GM19324 (cell line): ENCODE results near the gene OOSP4A.

Experiments used
- ATAC-seq: cut with Tn5 transposase; IDR thresholded peaks from one replicate; pipeline ENCODE4 v1.9.1; 2021; ENCODE audit warnings: mild to moderate bottlenecking, moderate library complexity; ENCODE audit not compliant: unreplicated experiment, low FRiP score

The OOSP4A gene

GRCh38 chr11:59963733-59964132 lies at the start of gene OOSP4A:
Gene OOSP4A (plus strand): TSS chr11:59964033. CDS start chr11:59964033, 0 bp downstream.
- ATAC-seq, result no peak

DNA sequence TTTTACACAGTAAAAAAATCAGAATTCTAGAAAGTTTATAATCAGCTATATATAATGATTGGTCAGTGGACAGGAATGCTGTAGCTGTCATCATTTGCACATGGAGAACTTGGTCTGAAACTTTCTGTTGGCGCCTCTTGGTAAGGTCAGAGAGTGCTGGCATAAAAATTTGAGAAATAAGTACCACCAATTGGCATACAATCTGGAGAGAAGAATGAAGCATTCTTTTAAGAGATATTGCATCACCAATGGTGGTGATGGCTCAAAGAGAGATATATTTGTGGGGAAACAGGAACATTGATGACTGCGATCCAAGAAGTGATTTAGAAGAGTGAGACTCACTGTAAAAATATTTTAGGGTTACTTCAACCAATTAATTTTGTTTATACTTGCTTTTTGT lies 45.4 kb upstream of the OOSP4A start:
- no peak for ATAC-seq

- ATAC-seq, result no peak
Measured at GRCh38 chr11:59918987-59919589, 44.7 kb upstream of the OOSP4A start.

DNA sequence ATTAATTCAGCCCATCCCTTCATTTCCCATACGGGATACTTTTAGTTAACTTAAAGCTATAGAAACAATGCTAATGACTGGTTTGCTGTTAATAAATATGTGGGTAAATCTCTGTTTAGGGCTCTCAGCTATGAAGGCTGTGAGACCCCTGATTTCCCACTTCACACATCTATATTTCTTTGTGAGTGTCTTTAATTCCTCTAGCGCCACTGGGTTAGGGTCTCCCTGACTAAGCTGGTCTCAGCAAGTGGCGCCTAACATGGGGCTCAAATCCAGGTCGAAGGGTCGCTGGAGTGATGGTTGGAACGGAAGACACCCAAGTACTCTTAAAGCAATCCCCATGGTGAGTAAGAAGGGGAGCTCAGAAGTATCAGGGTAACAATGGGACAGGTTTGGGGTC lies 40.0 kb upstream of the OOSP4A start:
- no peak for ATAC-seq

DNA sequence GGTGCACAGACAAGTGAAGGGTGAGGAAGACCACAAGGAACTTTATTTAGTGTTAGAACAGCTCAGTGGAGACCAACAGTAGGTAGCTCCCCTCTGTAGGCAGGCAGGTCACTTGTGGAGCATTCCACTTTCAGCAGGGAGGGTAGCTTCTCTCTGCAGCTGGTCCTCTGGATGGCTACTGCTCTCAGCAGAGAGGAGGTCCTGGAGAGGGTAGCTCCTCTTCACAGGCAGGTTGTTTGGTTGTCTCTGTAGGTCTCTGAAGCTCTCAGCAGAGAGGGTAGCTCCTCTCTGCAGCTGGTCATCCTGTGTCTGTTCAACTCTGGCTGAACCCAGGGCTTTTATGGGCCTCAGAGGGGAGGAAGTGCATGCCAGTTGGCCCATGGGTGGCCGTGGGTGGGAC lies 32.1 kb upstream of the OOSP4A start:
- no peak for ATAC-seq

DNA sequence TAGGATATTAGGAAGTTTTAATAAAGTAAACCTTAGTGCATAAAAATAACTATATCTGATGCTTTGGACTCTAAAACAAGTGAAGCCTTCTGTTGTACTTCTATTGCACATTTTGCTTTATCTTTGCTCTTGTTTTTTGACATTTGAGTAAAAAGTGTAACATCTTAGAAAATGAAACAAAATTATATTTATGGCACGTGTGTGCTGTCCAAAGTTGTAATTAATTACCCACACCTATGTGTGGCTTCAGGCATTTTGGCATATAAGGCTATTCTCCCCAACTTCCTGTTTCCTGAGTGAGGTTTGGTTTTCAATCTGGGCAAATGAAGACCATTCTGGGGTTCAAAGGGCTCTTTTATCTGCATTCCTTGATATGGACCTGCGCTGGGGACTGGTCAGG lies 25.7 kb upstream of the OOSP4A start, which contains the start of gene OOSP1:
OOSP1 (plus strand) TSS at position 301 of the 400 bp plus-strand sequence; CDS start at position 324, 23 bp downstream.
- no peak for ATAC-seq

DNA sequence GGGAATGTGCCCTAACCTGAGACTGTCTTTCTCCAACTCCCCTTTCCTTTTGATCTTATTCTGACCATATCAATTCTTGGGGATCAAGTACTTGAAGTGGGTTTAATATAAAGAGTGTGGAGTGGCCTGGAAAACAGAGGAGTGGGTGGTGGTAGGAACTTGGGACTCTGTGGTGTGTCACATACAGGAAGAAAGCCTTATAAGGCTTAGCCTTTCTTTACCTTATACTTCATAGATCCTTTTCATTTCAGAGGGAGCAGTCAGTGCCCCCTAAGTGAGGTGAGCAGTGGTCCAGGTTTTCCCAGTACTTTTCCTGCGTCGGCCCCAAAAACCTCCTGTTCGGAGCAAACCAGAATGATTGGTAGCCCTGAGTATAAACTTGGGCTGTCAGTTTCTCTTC lies 25.1 kb upstream of the OOSP4A start:
- no peak for ATAC-seq

- no peak for ATAC-seq
Measured at GRCh38 chr11:59939482-59939881, 24.4 kb upstream of the OOSP4A start.

DNA sequence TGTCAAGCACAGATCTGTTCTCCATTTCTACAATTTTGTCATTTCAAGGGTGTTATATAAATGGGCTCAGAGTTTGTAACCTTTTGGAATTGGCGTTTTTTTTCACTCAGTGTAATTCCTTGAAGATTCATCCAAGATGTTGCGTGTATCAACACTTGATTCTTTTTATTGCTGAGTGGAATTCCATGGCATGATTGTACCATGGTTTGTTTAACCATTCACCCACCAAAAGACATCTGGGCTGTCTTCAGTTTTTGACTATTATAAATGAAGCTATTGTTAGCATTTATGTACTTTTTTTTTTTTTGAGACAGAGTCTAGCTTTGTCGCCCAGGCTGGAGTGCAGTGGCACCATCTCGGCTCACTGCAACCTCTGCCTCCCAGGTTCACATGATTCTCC lies 22.7 kb upstream of the OOSP4A start:
- ATAC-seq, result no peak

- no peak for ATAC-seq
Measured at GRCh38 chr11:59943997-59944714, 19.7 kb upstream of the OOSP4A start.

- no peak for ATAC-seq
Measured at GRCh38 chr11:59944720-59945119, 19.1 kb upstream of the OOSP4A start.

- ATAC-seq, result no peak
Measured at GRCh38 chr11:59953463-59954218, 10.2 kb upstream of the OOSP4A start.

GRCh38 chr11:59954219-59954847 lies 9.5 kb upstream of the OOSP4A start:
- no peak for ATAC-seq

DNA sequence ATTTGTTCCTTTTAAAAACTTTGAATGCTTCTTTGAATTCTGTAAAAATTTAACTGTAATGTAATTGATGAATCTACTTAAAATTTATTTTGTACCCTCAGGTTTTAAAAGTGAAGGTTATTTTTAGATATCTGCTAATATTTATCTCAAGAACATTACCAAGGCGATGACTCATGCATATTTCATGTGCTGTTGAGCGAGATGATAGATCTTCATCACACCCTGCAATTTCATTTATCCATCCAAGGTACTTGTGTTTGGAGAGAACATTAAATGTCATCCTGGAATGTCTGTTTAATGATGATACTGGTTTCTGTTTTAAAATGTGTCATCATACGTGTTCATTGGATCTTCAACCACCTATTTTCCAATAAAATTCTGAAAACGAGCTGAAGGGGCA lies 6.7 kb upstream of the OOSP4A start:
- no peak for ATAC-seq

DNA sequence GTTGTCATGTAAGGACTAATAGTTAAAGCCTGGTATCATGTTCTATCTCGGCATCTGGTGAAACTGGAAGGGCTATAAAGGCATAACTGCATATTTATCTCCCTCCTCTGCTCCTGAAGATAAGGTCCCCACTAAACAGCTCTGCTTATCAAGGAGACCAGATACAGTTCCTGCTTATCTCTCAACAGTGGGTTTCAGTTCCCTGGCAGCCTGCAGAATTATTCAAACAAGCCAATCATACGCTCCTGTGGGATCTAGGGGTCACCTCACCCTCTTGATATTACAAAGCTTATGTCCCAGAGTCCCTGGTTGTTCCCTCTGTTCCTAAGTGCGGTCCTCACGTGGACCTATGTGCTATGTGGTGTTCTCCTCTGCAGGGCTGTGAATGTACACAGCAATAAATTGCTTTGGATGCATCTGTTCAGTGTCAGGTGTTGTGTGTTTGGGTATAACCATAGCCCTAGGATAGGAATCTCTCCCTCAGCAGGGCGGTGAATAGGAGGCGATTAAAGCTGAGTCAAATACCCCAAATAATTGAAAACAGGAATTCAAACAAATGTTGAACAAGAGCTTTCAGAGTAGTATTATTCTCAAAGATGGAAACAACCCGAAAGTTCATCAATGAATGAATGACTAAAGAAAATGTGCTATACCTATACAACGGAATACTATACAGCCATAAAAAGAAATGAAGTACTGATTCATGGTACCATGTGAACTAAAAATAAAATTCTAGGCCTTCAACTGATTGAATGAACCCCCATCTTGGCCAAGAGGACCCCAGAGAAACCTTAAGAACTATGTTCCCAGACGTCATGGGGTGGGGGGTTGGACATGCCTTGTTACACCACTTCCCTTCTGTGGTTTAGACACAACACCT lies 3.1 kb upstream of the OOSP4A start:
- no peak for ATAC-seq

DNA sequence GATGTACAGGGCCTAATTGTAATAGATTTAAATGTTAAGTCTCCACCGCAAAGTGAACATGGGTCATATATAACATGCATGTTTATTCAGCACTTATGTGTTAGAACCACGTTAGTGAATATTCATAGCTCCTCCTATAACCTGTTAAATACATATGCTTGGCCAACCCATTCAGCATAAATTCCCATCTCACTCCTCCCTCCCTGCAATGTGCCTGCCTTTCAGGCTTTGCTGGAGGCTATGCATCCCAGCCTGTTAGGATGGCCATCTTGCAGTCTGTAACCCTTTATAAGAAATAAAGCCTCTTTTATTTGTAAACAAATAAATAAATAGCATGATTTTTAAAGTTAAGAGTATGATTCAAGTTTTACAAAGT lies 1.7 kb upstream of the OOSP4A start:
- ATAC-seq, result no peak

DNA sequence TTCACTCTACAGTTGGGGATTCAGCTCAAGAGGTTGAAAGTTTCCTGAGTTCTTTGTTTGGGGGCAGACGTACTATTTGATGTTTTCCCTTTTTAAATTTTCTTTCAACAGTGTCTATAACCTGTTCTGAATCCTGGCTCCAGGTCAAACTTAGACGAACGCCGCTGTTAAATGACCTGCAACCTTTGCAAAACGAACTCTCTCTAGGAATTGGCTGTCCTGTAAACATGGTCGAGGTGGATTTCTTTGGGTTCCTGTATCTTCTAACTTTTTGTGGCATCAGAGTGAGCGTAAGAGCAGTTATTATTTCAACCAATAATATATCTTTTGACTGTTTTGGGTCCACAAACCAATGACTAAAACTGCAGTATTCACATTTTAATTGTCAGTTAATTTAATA lies 1.6 kb downstream of the OOSP4A start:
- no peak for ATAC-seq

DNA sequence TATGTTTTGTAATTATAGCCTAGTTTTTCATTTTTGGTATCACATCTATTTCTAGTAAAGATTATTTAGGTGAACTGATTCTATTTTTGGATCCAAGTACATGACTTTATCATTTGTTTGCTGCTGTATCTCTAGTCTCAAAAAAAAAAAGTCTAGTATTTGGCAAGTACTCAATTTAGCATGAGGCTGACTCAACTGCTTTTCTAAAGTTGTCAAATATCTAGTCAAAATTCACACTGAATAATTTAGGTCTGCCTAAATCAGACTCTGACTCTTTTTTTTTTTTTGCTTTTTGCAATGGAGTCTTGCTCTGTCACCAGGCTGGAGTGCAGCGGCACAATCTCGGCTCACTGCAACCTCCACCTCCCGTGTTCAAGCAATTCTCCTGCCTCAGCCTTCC lies 2.4 kb downstream of the OOSP4A start:
- ATAC-seq, result no peak

- ATAC-seq, result no peak
Measured at GRCh38 chr11:59967677-59968394, 4.0 kb downstream of the OOSP4A start.

DNA sequence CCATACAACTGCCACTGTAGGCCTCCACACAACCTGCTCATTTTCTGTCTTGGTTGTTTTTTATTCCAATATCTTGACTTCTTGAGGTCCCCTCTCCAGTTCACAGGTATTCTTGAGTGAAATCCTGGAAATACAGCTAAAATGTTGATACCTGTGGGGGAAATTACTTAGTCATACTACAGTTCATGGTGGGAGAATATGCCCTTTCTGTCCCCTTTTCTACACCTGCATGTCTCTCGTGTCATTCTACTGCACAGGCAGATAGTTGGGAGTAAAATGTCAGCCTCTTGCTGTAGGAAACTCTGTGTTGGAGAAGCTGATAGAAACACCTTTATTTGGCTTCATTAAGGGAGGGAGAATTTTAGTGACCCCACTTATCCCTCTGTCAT lies 4.6 kb downstream of the OOSP4A start:
- ATAC-seq, result no peak
